Measurements from ENCODE around the gene FAR1. TPM values are rescaled to one million over a fixed set of nuclear protein-coding genes. Genes with fewer than 3 reads are reported as not detected.
A peak's percentile ranks its signal among the peaks of the same experiment; 100 is the strongest.

Gene FAR1
- polyA plus RNA-seq, 1 donor from 2014 or later = 110 TPM

GRCh38 chr11:13772223-13773046 is 104.0 kb downstream of the FAR1 start:
- no peak overlapping the region for H2AFZ ChIP-seq (ENCODE audit: low read depth, low read length)
- H3K9me3 ChIP-seq (ENCODE audit: low read length) = no peaks in the 10 kb centered on the region
- no peaks in the 10 kb centered on the region for H3F3A ChIP-seq (ENCODE audit: insufficient read depth, low read length, poor library complexity, severe bottlenecking)
- TF ChIP-seq REST (IDR thresholded peaks at IDR 0.05; ENCODE audit: borderline replicate concordance) = no peak
- no peak for TF ChIP-seq TAF1 (IDR thresholded peaks at IDR 0.05; ENCODE audit: low read depth)
- TF ChIP-seq MXI1 (conservative IDR thresholded peaks at IDR 0.05; ENCODE audit: poor library complexity, severe bottlenecking) = no peak
- no peak for TF ChIP-seq EZH2 (IDR thresholded peaks at IDR 0.05; ENCODE audit: borderline replicate concordance, insufficient read depth, low read length, poor library complexity, severe bottlenecking)
- peak; percentile 87 for TF ChIP-seq RAD21 (conservative IDR thresholded peaks at IDR 0.05)
- TF ChIP-seq SMC3 (conservative IDR thresholded peaks at IDR 0.05; ENCODE audit: poor library complexity) = peak; percentile 92
- TF ChIP-seq CTCF (IDR thresholded peaks at IDR 0.05; ENCODE audit: poor library complexity, severe bottlenecking) = peak; percentile 86
- TF ChIP-seq EP300 (conservative IDR thresholded peaks at IDR 0.05; ENCODE audit: poor library complexity, severe bottlenecking) = no peak
- TF ChIP-seq POLR2AphosphoS5 (IDR thresholded peaks at IDR 0.05) = no peak
- H3K27me3 ChIP-seq (ENCODE audit: insufficient read depth, low read depth, low read length) = no peaks in the 10 kb centered on the region
- H3K9me2 ChIP-seq (ENCODE audit: insufficient read depth, low read length) = no peaks in the 10 kb centered on the region
- H3K79me2 ChIP-seq (replicated peaks; ENCODE audit: insufficient read depth, low read length) = no peaks in the 10 kb centered on the region
- H3K4me3 ChIP-seq (ENCODE audit: low read length) = no peak overlapping the region
- H3K27ac ChIP-seq (ENCODE audit: low read length) = no peak overlapping the region
- H3K4me2 ChIP-seq (ENCODE audit: low read length) = no peak overlapping the region
- H4K20me1 ChIP-seq (ENCODE audit: insufficient read depth) = no peaks in the 10 kb centered on the region
- no peaks in the 10 kb centered on the region for H3K36me3 ChIP-seq (ENCODE audit: insufficient read depth, low read length)
- H3K9ac ChIP-seq (ENCODE audit: low read length) = no peak overlapping the region

GRCh38 chr11:13775471-13775870 is 107.0 kb downstream of the FAR1 start:
- H3K9me3 ChIP-seq (ENCODE audit: low read length) = no peaks in the 10 kb centered on the region
- H3K9ac ChIP-seq (ENCODE audit: low read length) = no peak overlapping the region
- no peaks in the 10 kb centered on the region for H3K79me2 ChIP-seq (replicated peaks; ENCODE audit: insufficient read depth, low read length)
- no peaks in the 10 kb centered on the region for H3K36me3 ChIP-seq (ENCODE audit: insufficient read depth, low read length)
- H3K4me2 ChIP-seq (ENCODE audit: low read length) = no peak overlapping the region
- no peak overlapping the region for H3K27ac ChIP-seq (ENCODE audit: low read length)
- no peaks in the 10 kb centered on the region for H4K20me1 ChIP-seq (ENCODE audit: insufficient read depth)
- H3K9me2 ChIP-seq (ENCODE audit: insufficient read depth, low read length) = no peaks in the 10 kb centered on the region
- H3K27me3 ChIP-seq (ENCODE audit: insufficient read depth, low read depth, low read length) = no peaks in the 10 kb centered on the region
- TF ChIP-seq EZH2 (IDR thresholded peaks at IDR 0.05; ENCODE audit: borderline replicate concordance, insufficient read depth, low read length, poor library complexity, severe bottlenecking) (no peak), CTCF (IDR thresholded peaks at IDR 0.05; ENCODE audit: poor library complexity, severe bottlenecking) (no peak), POLR2AphosphoS5 (IDR thresholded peaks at IDR 0.05) (no peak), RAD21 (conservative IDR thresholded peaks at IDR 0.05) (no peak), EP300 (conservative IDR thresholded peaks at IDR 0.05; ENCODE audit: poor library complexity, severe bottlenecking) (no peak), SMC3 (conservative IDR thresholded peaks at IDR 0.05; ENCODE audit: poor library complexity) (no peak), REST (IDR thresholded peaks at IDR 0.05; ENCODE audit: borderline replicate concordance) (no peak), MXI1 (conservative IDR thresholded peaks at IDR 0.05; ENCODE audit: poor library complexity, severe bottlenecking) (no peak), TAF1 (IDR thresholded peaks at IDR 0.05; ENCODE audit: low read depth) (no peak)
- H2AFZ ChIP-seq (ENCODE audit: low read depth, low read length) = no peak overlapping the region
- no peak overlapping the region for H3K4me3 ChIP-seq (ENCODE audit: low read length)
- no peaks in the 10 kb centered on the region for H3F3A ChIP-seq (ENCODE audit: insufficient read depth, low read length, poor library complexity, severe bottlenecking)
